ENCODE measurements around the gene FBRSL1. TPM values are rescaled to one million over a fixed set of nuclear protein-coding genes. Genes with fewer than 3 reads are reported as not detected.

The FBRSL1 gene
- total RNA-seq, 1 experiment from 2014 or later, result 124 TPM

DNA sequence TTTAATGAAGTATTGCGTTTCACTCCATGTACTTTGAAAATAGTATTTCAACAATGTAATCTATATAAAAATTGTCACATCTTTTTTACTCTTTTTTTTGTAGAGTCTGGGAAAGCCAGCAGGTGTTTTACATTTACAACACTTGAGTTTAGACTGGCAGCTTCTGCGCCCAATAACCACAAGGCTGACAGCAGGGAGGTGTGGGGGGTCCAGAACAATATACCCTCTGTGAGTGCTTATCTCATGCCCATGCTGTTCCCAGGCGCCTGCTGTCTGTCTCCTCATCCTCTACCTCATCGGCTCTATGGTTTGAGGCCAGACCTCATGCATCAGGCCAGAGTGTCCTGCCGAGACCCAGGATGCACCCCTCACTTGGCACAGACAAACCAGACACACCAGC lies 24.9 kb downstream of the FBRSL1 start (continued):
- TF ChIP-seq POLR2AphosphoS5 (IDR thresholded peaks at IDR 0.05; ENCODE audit: low read depth, low read length) (no peak), RAD21 (IDR thresholded peaks at IDR 0.05; ENCODE audit: low read depth) (no peak), SIN3A (IDR thresholded peaks at IDR 0.05; ENCODE audit: low read depth) (no peak)

DNA sequence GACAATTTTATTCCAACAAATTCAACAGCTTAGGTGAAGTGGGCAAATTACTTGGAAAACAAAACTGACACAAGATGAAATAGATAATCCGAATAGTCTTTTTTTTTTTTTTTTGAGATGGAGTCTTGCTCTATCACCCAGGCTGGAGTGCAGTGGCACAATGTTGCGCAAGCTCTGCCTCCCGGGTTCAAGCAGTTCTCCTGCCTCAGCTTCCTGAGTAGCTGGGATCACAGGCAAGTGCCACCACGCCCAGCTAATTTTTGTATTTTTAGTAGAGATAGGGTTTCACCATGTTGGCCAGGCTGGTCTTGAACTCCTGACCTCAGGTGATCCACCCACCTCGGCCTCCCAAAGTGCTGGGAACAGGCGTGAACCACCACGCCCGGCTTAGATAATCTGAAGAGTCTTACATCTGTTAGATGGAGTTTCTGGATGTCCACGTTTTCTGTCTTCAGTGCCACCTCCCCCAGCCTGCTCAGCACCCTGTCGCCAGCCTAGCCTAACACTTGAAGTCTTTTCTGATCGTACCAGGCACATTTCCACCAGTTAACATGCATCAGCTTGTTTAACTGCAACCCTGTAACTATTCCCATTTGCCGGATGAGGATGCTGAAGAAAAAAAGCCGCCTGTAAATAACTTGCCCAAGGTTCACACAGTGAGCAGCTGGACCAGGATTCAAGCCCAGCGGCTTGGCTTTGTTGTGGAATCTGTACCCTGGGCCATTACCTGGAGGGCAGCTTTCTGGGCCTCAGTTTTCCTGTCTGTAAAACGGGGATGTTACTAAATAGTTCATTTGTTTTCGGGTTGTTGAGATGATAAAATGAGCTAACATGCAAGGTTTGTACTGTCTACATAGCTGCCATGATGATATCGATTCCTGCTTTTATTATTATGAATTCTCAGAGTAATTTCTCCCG lies 26.4 kb downstream of the FBRSL1 start:
- Histone ChIP-seq H3K9ac (ENCODE audit: low read length) (no peak overlapping the region), H3K27me3 (ENCODE audit: insufficient read depth, low read length) (no peaks in the 10 kb centered on the region), H3K27ac (ENCODE audit: low read depth, low read length) (no peak overlapping the region), H3K36me3 (ENCODE audit: control insufficient read depth in 1 of 2, insufficient read depth in 2 of 2, low read length in 2 of 2) (no peaks in the 10 kb centered on the region; a peak in 1 of 4 replicates), H2AFZ (ENCODE audit: low read depth, low read length, poor library complexity, severe bottlenecking) (no peak overlapping the region), H4K20me1 (ENCODE audit: insufficient read depth) (no peaks in the 10 kb centered on the region), H3K79me2 (ENCODE audit: insufficient read depth, low read length) (no peaks in the 10 kb centered on the region; the same call in 1 of the 2 replicates), H3K4me2 (ENCODE audit: low read length) (no peak overlapping the region), H3K9me3 (ENCODE audit: control insufficient read depth in 1 of 2, insufficient read depth in 1 of 2, low read depth in 1 of 2, low read length in 2 of 2) (peaks cover 0 to 14% of the 10 kb centered on the region in 2 experiments; a peak in 1 of 4 replicates), H3K4me3 (replicated peaks in 1 of 2; ENCODE audit: low read depth in 1 of 2, low read length in 2 of 2) (no peak overlapping the region), H3K9me2 (ENCODE audit: insufficient read depth) (no peaks in the 10 kb centered on the region), H3K4me1 (ENCODE audit: control insufficient read depth in 1 of 2, insufficient read depth in 2 of 2, low read length in 2 of 2) (no peaks in the 10 kb centered on the region; a peak in 1 of 4 replicates)
- ChIA-PET RAD21 (ENCODE audit: low non-redundant PET in 1 of 2, low total read pairs in 2 of 2, uncharacterized antibody in 2 of 2, unreplicated experiment in 2 of 2) (no interaction called here), POLR2A (no interaction called here), CTCF (no interaction called here)
- intact Hi-C loops (cut with micrococcal nuclease), result no loop called here
- DNase-seq (ENCODE audit: low read depth, low spot score) (no peak), ATAC-seq (no peak)
- TF ChIP-seq CEBPB (IDR thresholded peaks at IDR 0.05; ENCODE audit: low read depth), result no peak
- no peak for TF ChIP-seq SRF (IDR thresholded peaks at IDR 0.05; ENCODE audit: low read depth)
- TF ChIP-seq, protein P1, sequence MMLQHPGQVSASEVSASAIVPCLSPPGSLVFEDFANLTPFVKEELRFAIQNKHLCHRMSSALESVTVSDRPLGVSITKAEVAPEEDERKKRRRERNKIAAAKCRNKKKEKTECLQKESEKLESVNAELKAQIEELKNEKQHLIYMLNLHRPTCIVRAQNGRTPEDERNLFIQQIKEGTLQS (IDR thresholded peaks at IDR 0.05), result no peak
- TF ChIP-seq EZH2phosphoT487 (IDR thresholded peaks at IDR 0.05; ENCODE audit: borderline replicate concordance), result no peak
- TF ChIP-seq ZFX (IDR thresholded peaks at IDR 0.05), result no peak
- TF ChIP-seq RAD21 (IDR thresholded peaks at IDR 0.05; ENCODE audit: low read depth), result no peak
- no TSS peak for BruUV-seq (replicated peaks)
